HG03060 (cell line): Measurements from ENCODE around the gene TRIM32.
A peak's percentile ranks its signal among the peaks of the same experiment; 100 is the strongest.

Experiments
- ATAC-seq: cut with Tn5 transposase; IDR thresholded peaks from one replicate; pipeline ENCODE4 v1.9.1; 2021; ENCODE audit warnings: low read depth, moderate number of reproducible peaks; ENCODE audit not compliant: unreplicated experiment

The TRIM32 gene, protein sequence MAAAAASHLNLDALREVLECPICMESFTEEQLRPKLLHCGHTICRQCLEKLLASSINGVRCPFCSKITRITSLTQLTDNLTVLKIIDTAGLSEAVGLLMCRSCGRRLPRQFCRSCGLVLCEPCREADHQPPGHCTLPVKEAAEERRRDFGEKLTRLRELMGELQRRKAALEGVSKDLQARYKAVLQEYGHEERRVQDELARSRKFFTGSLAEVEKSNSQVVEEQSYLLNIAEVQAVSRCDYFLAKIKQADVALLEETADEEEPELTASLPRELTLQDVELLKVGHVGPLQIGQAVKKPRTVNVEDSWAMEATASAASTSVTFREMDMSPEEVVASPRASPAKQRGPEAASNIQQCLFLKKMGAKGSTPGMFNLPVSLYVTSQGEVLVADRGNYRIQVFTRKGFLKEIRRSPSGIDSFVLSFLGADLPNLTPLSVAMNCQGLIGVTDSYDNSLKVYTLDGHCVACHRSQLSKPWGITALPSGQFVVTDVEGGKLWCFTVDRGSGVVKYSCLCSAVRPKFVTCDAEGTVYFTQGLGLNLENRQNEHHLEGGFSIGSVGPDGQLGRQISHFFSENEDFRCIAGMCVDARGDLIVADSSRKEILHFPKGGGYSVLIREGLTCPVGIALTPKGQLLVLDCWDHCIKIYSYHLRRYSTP

GRCh38 chr9:116687074-116687753 is at the start of gene TRIM32:
Gene TRIM32 (plus strand): TSS chr9:116687305. CDS start chr9:116697743, 10,438 bp downstream.
- ATAC-seq: peak; percentile 91

DNA sequence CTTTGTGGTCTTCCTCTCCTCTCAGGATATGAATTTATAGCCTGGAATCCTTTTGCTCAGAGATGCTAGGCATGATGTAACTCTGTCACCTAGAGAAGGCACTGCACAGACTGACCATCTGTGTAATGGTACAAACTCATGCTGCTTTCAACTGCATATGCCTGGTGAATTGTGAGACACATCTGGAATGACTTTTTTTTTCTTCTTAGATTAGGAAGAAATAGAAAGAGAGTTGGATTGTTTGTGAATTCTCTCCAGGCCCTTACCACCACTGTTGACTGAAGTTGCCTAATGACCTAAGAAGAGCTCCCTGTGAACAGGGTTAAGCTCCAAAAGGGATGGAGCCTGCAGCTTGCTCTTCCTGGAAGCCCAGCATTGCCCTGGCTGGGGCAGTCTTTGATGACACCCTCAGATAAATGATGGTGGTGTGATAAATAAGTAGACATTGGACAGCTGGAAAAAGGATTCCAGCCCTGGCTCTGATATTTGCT is 47.8 kb upstream of the TRIM32 start:
- ATAC-seq: no peak

DNA sequence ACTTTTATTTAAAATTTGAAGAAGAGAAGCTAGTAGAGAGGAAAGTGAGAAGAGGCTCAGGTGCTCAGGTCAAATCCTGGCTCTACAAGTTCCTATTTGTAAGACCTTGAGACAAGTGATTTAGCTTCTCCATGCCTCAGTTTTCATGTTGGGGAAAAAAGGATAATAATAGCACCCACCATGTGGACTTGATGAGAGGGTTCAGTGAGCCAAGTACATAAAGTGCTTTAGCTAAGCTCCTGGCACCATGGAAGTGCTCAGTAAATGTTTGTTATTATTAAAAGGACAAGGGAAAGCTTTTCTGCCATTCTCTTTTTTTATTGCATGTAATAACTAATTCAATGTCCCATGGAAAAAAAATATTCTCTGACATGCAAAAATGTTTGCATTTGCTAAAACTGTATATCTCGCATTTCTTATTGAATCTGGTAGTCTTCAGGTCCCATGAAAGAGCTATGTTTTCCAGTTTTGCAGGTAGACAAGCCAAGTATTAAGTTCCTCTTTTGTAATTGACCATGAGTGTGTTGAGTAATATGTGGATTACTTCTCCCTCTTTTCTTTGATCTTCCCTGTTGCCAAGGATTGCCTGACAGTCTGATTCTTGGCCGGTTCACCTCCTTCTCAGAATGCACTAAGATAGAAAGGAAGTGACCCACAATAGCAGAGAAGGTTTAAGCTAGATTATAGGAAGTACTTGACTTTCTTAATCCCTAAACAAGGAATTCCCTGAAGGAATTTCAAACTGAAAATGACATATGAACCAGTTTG is 45.6 kb upstream of the TRIM32 start:
- no peak for ATAC-seq

- ATAC-seq: no peak
These were observed 43.4 kb upstream of the TRIM32 start for GRCh38 chr9:116643691-116644090.

DNA sequence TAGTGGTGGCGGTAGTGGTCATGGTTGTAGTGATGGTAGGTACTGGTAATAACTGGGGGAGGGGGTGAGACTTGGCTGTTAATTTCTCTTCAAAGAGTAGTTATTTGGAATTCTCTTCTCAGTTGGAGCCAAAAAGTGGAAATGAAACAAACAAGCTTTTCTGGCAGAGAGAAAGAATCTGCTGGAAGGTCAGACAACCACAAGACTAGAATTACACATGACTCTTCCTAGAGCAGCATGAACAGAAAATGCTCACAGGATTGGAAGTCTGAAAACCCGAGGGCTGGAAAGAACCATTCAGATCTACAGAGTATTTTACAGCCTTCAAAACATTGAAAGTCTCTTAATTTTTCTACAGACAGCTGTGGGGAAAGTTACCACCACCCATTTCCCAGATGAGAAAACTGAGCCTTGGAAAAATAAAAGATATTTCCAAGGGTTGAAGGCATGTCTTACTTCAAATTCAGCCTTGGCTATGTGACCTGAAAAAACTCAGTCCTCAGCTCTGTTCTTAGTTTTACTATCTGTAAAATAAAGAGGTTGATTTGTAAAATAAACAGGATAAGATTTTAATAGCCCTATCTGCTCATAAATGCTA is 42.9 kb upstream of the TRIM32 start:
- ATAC-seq: no peak

DNA sequence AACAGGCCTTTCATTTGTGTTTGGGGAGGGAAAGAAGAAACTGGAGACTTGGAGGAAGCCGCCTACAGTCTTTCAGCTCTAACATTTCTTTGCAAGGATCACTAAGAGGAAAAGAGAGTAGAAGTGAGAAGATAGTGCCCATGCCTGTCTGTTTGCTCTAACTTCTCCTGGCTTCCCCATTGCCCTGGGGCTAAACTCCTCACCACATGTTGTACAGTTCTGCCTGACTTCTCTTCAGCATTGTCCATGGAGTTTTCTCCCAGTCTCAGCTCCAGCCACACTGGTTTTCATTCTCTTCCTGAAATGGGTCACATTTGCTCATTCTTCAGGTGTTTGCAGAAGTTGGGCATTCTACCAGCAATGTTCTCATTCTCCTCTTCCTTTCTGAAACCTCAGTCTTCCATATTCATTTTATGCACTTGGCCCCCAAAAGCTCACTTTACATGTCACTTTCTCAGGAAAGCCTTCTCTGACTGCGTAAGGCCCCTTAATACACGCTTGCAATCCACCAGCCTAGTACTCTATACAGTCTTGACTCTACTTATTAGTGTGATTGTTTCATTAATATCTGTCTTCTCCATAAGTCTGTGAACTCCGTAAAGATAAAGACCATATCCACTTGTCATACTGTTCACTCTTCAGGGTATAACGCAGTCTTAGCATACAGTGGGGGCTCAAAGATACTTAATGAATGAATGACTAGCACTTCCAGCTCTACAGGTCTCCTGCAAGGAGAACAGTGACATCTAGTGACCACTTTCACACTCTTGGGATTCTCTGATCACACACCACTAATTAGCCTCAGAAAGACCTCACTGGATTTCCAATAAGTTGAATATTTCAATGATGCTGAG is 40.2 kb upstream of the TRIM32 start:
- ATAC-seq: no peak

DNA sequence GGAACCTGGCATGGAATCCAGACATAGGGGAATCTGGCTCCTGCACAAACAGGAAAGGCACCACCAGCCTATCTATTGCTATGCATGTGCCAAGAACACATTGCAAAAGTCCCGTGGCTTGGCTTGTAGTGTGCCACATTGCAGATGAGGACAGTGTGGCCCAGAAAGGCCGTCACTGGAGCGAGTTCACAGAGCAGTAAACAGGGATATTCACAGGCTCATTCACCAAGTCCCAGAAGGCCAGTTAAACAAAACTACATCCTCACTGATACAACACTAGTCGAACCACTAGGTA is 39.6 kb upstream of the TRIM32 start:
- no peak for ATAC-seq

DNA sequence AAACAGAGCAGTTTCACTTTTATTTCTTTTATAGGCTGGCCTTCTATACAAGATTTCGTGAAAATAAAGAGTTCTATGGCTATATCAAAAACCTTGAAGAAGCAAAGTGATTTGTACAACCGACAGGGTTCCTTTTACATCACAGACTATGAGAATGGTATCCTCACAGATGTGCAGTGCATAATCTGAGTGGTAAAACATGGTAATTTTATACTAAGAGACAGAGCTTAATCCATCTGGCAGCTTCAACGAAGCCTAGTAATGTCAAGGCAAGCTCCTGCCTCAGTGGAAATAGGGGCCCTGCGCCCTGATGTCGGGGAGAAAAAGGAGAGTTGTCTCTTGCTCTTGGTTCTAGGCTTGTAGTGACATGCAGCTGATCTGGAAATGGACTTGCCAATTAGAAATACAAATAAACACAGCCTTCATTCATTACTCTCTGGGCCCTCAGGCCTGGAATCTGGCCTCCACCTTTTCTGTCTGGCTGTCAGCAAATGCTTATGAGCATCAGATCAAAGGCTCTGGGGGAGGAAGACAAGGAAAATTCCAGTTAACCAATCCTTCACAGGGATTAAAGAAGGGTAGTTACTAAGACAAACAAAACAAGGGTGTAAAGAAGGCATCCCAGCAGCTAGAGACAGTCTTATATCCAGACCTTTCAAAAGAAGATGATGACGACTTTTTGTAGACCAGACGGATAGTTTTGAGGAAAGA is 33.6 kb upstream of the TRIM32 start:
- ATAC-seq: no peak

- no peak for ATAC-seq
These were observed 33.1 kb upstream of the TRIM32 start for GRCh38 chr9:116654059-116654355.

DNA sequence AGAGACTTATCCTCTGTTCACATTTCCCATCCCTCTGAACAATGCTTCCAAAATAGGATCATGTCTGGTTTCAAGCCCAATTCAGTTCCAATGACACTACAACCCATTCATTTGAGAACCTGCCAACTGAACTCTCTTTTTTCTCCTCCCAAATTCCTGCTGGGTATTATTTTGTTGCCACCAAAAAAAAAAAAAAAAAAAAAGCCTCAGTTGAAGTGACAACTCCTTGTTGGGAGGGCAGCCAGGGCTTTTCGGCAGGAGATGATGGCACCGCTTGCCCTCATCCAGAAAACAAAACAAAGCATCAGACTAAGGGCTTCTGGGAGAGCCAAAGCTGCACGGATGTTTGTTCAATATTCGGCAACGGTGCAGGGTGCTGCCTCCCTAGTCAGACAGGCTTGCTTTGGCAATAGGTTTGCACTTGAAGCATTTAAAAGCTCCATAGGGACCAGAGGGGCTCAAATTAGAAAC is 30.6 kb upstream of the TRIM32 start:
- ATAC-seq: no peak

- no peak for ATAC-seq
These were observed 30.1 kb upstream of the TRIM32 start for GRCh38 chr9:116656977-116657376.

DNA sequence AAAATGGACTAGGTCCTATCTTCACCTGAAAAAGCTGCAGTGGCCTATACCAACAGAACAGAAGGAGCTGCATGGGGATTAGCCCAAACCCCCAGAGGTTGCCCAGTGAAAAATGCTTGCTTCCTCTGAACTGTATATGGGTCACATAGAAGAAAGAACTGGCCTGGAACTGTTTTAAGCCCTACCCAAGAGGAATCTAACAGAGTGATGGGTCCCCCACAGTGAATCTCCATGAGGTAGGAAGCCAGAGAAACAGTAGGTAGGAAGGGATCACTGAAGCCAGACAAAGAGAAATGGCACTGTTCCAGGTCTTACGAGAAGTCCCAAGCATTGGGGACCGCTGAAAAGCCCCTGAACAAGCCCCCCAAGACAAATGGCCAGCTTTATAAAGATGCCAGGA is 28.8 kb upstream of the TRIM32 start:
- ATAC-seq: no peak

DNA sequence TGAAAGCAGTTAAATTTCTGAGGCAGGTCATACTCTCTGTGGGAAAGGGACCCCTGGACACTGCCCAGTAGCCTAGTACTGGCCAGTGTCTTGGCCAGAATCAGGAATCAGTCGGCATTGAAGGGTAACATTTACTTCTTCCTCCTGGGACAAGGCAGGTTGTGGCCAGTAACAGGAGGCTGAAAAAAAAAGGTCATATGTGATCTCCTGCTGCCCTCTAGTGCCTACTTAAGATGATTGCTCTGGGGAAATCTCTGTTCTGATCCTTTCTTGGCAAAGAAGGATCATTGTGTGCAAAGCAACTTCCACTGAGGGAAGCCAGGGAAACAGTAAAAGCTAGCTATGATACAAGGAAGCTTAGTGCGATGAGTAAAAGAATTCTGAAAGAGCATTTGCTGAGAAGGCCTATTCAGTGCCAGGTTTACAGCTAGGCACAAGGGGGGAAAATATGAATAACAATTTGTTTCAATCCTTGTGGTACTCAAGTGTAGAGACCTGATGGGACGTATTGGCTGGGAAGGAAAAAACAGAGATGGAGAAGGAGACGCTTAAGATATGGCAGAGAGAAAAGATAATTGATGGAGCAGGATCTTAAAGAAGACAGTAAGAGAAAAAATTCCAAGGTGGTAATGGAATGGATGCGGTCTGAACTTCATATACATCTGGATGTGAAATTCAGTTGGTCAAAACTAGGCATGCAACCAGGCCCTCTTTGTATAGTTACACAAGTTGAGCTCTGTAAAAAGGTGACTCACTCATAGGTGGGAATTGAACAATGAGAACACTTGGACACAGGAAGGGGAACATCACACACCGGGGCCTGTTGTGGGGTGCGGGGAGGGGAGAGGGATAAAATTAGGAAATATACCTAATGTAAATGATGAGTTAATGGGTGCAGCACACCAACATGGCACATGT is 25.8 kb upstream of the TRIM32 start:
- peak; percentile 73 for ATAC-seq

- no peak for ATAC-seq
These were observed 24.3 kb upstream of the TRIM32 start for GRCh38 chr9:116662646-116663310.

GRCh38 chr9:116663581-116663980 is 23.5 kb upstream of the TRIM32 start:
- ATAC-seq: no peak

DNA sequence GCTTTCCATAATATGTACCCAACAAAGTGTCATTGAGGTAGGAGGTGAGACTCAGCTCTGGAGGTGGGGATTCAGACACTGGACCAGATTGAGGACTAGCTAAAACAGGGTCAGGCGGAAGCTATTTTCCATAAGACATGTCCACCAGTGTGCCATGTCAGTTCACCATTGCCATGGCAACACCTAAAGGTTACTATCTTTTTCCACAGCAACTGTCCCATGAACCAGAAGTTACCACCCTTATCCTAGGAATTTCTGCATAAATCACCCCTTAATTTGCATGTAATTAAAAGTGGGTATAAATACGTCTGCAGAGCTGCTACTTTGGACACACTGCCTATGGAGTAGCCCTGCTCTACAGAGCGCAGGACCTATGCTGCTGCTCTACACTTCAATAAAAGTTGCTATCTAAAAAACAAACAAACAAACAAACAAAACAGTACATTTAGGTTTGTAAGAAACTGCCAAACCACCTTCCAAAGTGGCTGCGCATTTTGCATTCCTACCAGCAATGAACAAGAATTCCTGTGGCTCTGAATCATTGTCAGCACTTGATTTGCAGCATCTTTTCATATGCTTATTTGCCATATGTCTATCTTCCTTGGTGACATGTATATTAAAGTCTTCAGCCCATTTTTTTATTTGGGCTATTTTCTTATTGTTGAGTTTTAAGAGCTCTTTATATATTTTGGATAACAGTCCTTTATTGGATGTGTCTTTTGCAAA is 18.0 kb upstream of the TRIM32 start:
- no peak for ATAC-seq

DNA sequence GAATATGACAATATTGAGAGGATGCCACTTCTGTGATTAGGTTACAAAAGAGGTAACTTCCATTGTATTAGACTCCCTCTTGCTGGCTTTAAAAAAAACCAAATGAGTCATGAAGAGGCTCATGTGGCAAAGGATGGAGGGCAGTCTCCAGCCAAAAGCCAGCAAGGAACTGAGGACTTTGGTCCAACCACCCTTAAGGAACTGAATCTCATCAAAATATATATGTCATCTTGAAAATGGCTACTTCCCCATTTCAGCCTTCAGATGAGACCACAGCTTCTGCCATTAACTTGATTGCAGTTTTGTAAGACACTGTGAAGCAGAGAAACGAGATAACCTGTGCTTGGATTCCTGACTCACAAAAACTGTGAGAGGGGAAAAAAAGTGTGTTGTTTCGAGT is 15.5 kb upstream of the TRIM32 start:
- peak; percentile 42 for ATAC-seq
